Fibroblast of lung (primary cell): ENCODE measurements around the gene C4orf46.

Experiments
- CTCF ChIP-seq, 2 donors: IDR thresholded peaks in 1 of 2; conservative IDR thresholded peaks in 1 of 2; 1 replicate in 1 of 2; 2 replicates in 1 of 2; pipeline ENCODE4 v1.5.1; 2011 to 2012; ENCODE audit warnings: low read length in 2 of 2, control low read depth in 1 of 2, inconsistent platforms in 1 of 2, low read depth in 1 of 2, mild to moderate bottlenecking in 1 of 2
- EZH2 ChIP-seq: IDR thresholded peaks from 2 replicates; pipeline ENCODE4 v1.5.1; 2012; ENCODE audit warnings: low read length, control low read depth, mild to moderate bottlenecking; ENCODE audit errors: missing control alignments

DNA sequence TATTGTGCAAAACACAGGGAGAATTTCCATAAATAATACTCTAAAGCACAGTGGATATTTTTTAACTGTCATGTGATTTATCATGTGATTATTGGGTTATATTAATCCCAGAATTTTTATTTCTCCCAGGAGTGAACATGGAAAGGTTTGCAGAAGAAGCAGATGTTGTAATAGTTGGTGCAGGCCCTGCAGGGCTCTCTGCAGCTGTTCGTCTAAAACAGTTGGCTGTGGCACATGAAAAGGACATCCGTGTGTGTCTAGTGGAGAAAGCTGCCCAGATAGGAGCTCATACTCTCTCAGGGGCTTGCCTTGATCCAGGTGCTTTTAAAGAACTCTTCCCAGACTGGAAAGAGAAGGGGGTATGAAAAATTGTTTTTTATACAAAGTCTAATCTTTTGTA lies 10.4 kb upstream of the C4orf46 start:
- TF ChIP-seq CTCF (conservative IDR thresholded peaks at IDR 0.05 in 1 of 2, IDR thresholded peaks at IDR 0.05 in 1 of 2; ENCODE audit: low read depth in 1 of 2, low read length in 2 of 2) (no peak), EZH2 (no peak)
